Measurements from ENCODE around the gene GTF2H4. TPM values are rescaled to one million over a fixed set of nuclear protein-coding genes. Genes with fewer than 3 reads are reported as not detected.
"Not testable (repeated sequence)": the region's sequence is repeated elsewhere in the genome, so short reads cannot be mapped to it uniquely, and the experiment has no call there.

GTF2H4 gene
- 29.2 and 50.0 TPM in 2 replicates for total RNA-seq (ENCODE audit: low replicate concordance)

DNA sequence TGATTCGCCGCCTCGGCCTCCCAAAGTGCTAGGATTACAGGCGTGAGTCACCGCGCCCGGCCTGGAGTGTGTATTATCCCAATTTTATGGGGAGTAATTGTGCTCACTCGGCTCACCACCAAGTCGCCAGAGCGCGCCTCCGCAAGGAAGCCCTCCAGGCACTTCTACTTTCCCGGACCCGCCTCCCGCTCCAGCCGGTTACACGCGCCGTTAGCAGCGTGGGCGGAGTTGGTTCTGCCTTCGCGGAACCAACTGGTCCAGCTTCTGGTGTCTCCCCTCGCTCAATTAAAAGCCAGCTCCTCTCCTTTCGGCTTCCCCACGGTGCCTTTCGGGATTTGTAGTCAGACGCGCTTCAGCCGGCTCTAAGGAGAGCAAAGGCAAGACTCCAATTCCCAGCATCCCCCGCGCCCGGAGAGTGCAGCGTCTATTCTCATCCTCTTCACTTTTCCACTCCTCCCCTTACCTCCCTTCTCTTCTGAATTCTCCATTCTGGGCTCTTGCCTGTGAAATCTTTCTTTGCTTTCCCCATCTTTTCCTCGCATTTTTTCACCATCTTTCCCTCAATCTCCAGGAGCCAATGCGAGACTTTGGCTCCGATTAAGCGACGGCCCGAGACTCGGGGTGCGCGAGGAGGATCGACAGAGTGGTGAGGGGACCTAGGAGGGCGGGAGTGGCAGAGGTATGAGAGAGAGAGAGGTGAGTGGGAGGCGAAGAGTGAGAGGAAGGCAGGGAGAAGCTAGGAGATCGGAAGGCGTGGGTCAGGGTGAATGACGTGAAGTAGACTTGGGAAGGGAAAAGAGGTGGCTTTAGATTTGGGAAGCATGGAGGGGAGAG is at the start of gene GTF2H4:
Gene GTF2H4 (plus strand): TSS at position 450 of the 834 bp plus-strand sequence.
- H3K27ac ChIP-seq, result no peak within 1 kb of the TSS
- peak within 1 kb of the TSS; percentile 90 for H2AFZ ChIP-seq (replicated peaks)
- H3K27me3 ChIP-seq, result no peaks in the 10 kb centered on the region
- no peaks in the 10 kb centered on the region for H3K9me3 Mint-ChIP-seq
- H3K4me3 ChIP-seq, result peak within 1 kb of the TSS; percentile 98
- DNase-seq (ENCODE audit: low spot score), result peak; percentile 98
- H3K4me1 Mint-ChIP-seq, result peaks cover 26% of the 10 kb centered on the region
- H3K4me3 Mint-ChIP-seq, result peak within 1 kb of the TSS; percentile 99
- no peaks in the 10 kb centered on the region for H3K36me3 ChIP-seq
- peaks cover 10% of the 10 kb centered on the region for H3K27me3 Mint-ChIP-seq (ENCODE audit: insufficient read depth, low read depth)
- TF ChIP-seq, protein P1, sequence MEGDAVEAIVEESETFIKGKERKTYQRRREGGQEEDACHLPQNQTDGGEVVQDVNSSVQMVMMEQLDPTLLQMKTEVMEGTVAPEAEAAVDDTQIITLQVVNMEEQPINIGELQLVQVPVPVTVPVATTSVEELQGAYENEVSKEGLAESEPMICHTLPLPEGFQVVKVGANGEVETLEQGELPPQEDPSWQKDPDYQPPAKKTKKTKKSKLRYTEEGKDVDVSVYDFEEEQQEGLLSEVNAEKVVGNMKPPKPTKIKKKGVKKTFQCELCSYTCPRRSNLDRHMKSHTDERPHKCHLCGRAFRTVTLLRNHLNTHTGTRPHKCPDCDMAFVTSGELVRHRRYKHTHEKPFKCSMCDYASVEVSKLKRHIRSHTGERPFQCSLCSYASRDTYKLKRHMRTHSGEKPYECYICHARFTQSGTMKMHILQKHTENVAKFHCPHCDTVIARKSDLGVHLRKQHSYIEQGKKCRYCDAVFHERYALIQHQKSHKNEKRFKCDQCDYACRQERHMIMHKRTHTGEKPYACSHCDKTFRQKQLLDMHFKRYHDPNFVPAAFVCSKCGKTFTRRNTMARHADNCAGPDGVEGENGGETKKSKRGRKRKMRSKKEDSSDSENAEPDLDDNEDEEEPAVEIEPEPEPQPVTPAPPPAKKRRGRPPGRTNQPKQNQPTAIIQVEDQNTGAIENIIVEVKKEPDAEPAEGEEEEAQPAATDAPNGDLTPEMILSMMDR (IDR thresholded peaks at IDR 0.05), result no peak
- TF ChIP-seq EZH2phosphoT487 (IDR thresholded peaks at IDR 0.05), result no peak
- TF ChIP-seq EZH2 (IDR thresholded peaks at IDR 0.05), result no peak
- H3K9me3 ChIP-seq (ENCODE audit: low read depth), result no peaks in the 10 kb centered on the region
- H3K9ac ChIP-seq, result peak within 1 kb of the TSS; percentile 81
- H3K79me2 ChIP-seq (ENCODE audit: low read depth), result peaks cover 18% of the 10 kb centered on the region
- peaks cover 14% of the 10 kb centered on the region for H3K36me3 Mint-ChIP-seq
- H3K27ac Mint-ChIP-seq, result peak within 1 kb of the TSS; percentile 84
- H3F3A ChIP-seq (ENCODE audit: low read depth), result peaks cover 38% of the 10 kb centered on the region
- peaks cover 13% of the 10 kb centered on the region for H3K4me1 ChIP-seq
- H3K4me2 ChIP-seq, result peak within 1 kb of the TSS; percentile 95
- H4K20me1 ChIP-seq (ENCODE audit: low read depth), result no peaks in the 10 kb centered on the region

DNA sequence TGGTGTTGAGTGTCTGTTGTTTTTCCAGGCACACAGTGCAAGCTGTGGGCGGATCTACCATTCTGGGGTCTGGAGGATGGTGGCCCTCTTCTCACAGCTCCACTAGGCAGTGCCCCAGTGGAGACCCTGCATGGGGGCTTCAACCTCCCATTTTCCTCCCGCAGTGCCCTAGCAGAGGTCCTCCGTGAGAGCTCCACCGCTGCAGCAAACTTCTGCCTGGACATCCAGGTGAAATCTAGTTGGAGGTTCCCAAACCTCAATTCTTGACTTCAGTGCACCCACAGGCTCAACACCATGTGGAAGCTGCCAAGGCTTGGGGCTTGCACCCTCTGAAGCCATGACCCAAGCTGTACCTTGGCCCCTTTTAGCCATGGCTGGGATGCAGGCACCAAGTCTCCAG is 48.3 kb upstream of the GTF2H4 start:
- H3K79me2 ChIP-seq (ENCODE audit: low read depth); H2AFZ ChIP-seq (replicated peaks); H3K27ac Mint-ChIP-seq; H4K20me1 ChIP-seq (ENCODE audit: low read depth); H3K4me3 Mint-ChIP-seq; H3K36me3 Mint-ChIP-seq; H3K36me3 ChIP-seq; H3K4me3 ChIP-seq; H3K9ac ChIP-seq; H3K4me2 ChIP-seq; H3F3A ChIP-seq (ENCODE audit: low read depth); H3K9me3 ChIP-seq (ENCODE audit: low read depth); H3K27me3 Mint-ChIP-seq (ENCODE audit: insufficient read depth, low read depth); DNase-seq (ENCODE audit: low spot score); H3K27me3 ChIP-seq; H3K27ac ChIP-seq: not testable (repeated sequence)
- peaks cover 13% of the 10 kb centered on the region for H3K4me1 ChIP-seq
- peaks cover 25% of the 10 kb centered on the region for H3K9me3 Mint-ChIP-seq
- H3K4me1 Mint-ChIP-seq, result peaks cover 17% of the 10 kb centered on the region

DNA sequence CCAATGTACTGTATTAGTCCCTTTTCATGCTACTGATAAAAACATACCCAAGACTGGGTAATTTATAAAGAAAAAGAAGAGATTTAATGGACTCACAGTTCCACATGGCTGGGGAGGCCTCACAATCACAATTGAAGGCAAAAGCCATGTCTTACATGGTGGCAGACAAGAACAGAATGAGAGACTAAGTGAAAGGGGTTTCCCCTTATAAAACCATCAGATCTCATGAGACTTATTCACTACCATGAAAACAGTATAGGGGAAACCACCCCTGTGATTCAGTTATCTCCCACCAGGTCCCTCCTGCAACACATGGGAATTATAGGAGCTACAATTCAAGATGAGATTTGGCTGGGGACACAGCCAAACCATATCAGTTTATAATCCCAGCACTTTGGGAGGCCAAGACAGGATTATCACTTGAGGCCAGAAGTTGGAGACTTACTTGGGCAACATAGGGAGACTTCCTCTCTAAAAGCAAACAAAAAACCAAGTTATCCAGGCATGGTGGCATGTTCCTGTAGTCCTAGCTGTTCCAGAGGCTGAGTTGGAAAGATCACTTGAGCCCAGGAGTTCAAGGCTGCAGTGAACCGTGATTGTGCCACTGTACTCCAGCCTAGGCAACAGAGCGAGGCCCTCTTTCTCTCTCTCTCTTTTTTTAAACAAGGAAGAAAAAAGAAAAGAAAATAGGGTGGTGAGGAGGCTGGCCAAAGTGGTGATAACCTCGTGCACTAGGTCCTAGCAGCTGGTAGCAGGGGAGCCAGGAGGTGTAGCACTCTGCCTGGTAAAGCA is 46.6 kb upstream of the GTF2H4 start:
- H4K20me1 ChIP-seq (ENCODE audit: low read depth), result no peaks in the 10 kb centered on the region
- no peak overlapping the region for H3K27ac Mint-ChIP-seq
- peaks cover 8% of the 10 kb centered on the region for H3K4me1 ChIP-seq
- no peak for TF ChIP-seq EZH2 (IDR thresholded peaks at IDR 0.05)
- TF ChIP-seq, protein P1 (IDR thresholded peaks at IDR 0.05), result no peak
- TF ChIP-seq EZH2phosphoT487 (IDR thresholded peaks at IDR 0.05), result no peak
- H3K36me3 ChIP-seq, result no peaks in the 10 kb centered on the region
- H3K9ac ChIP-seq, result no peak overlapping the region
- H3K9me3 Mint-ChIP-seq, result peaks cover 29% of the 10 kb centered on the region
- DNase-seq (ENCODE audit: low spot score), result no peak
- H3K36me3 Mint-ChIP-seq, result peaks cover 6% of the 10 kb centered on the region
- no peak overlapping the region for H3K4me2 ChIP-seq
- no peaks in the 10 kb centered on the region for H3K79me2 ChIP-seq (ENCODE audit: low read depth)
- H3K27me3 Mint-ChIP-seq (ENCODE audit: insufficient read depth, low read depth), result peaks cover 10% of the 10 kb centered on the region
- H3K4me1 Mint-ChIP-seq, result peaks cover 17% of the 10 kb centered on the region
- H3K27me3 ChIP-seq, result no peaks in the 10 kb centered on the region
- H3K4me3 Mint-ChIP-seq, result no peak overlapping the region
- no peaks in the 10 kb centered on the region for H3K9me3 ChIP-seq (ENCODE audit: low read depth)
- H3K27ac ChIP-seq, result no peak overlapping the region
- H2AFZ ChIP-seq (replicated peaks), result no peak overlapping the region
- no peak overlapping the region for H3K4me3 ChIP-seq
- no peaks in the 10 kb centered on the region for H3F3A ChIP-seq (ENCODE audit: low read depth)
